Bladder microvascular endothelial cell (primary cell): Measurements from ENCODE around the gene GLT1D1. TPM values are rescaled to one million over a fixed set of nuclear protein-coding genes. Genes with fewer than 3 reads are reported as not detected.

Source experiments
- total RNA-seq: library from RNA; depleted of rRNA; stranded (reverse); fragments of >200 nt; gene quantifications from 2 replicates; pipeline ENCODE4 v1.2.3, GENCODE V29; 2014

Gene GLT1D1
- not detected in 2 replicates for total RNA-seq

GRCh38 chr12:128852885-128853599, at the start of gene GLT1D1:
TSS of gene GLT1D1 (plus strand) at chr12:128853478. CDS start at chr12:128853582, 104 bp downstream.

GRCh38 chr12:128823916-128824839, 29.1 kb upstream of the GLT1D1 start, which contains the start of gene SLC15A4:
TSS of gene SLC15A4 (minus strand) at chr12:128823958. CDS start at chr12:128823943, 15 bp downstream.

Other genes with a start within 250 kb of the GLT1D1 start
- 20.4 and 43.8 TPM in 2 replicates for gene SLC15A4, start 29.5 kb upstream of the GLT1D1 start, total RNA-seq